Peyer's patch (tissue), 4 donors: ENCODE measurements around the gene CFAP107.

Source experiments
- CTCF ChIP-seq, 6 experiments: fragments of 450-650 bp in 4 of 6; fragments of 200-600 bp in 2 of 6; sonication (generic) in 1 of 6; IDR thresholded peaks; one replicate each; pipeline ENCODE4 v1.5.1; 2017 to 2019; ENCODE audit warnings: antibody characterized with exemption in 6 of 6, mild to moderate bottlenecking in 3 of 6, moderate library complexity in 1 of 6
- POLR2A ChIP-seq, 2 donors: fragments of 450-650 bp; IDR thresholded peaks; one replicate each; pipeline ENCODE4 v1.5.1; 2017; ENCODE audit warnings: antibody characterized with exemption in 2 of 2, mild to moderate bottlenecking in 2 of 2, moderate library complexity in 2 of 2

GRCh38 chr1:12728391-12728790, 17.6 kb upstream of the CFAP107 start:
- TF ChIP-seq CTCF (IDR thresholded peaks at IDR 0.05) (no peak), POLR2A (IDR thresholded peaks at IDR 0.05) (no peak)
